Cardiac fibroblast (primary cell): Measurements from ENCODE around the gene ARHGAP40.

Experiments used
- DNase-seq, 2 donors: peaks; one replicate each; pipeline versions ENCODE4 v3.0.0 to v3.0.0-alpha.2; 2010; ENCODE audit warnings: low read depth in 2 of 2
- H3K4me3 ChIP-seq, 2 donors: replicated peaks in 1 of 2; 1 replicate in 1 of 2; 2 replicates in 1 of 2; pipeline ENCODE4 v1.5.1; 2011; ENCODE audit warnings: low read depth in 2 of 2, low read length in 2 of 2, mild to moderate bottlenecking in 2 of 2, moderate library complexity in 1 of 2
- CTCF ChIP-seq: IDR thresholded peaks from one replicate; pipeline ENCODE4 v1.5.1; 2011; ENCODE audit warnings: low read depth, mild to moderate bottlenecking, low read length, inconsistent platforms

Gene ARHGAP40

GRCh38 chr20:38640521-38640920, 38.9 kb downstream of the ARHGAP40 start:
- H3K4me3 ChIP-seq = no peak overlapping the region
- no peak for DNase-seq
- no peak for TF ChIP-seq CTCF

GRCh38 chr20:38642498-38642897, 40.9 kb downstream of the ARHGAP40 start:
- H3K4me3 ChIP-seq = no peak overlapping the region
- DNase-seq = no peak
- TF ChIP-seq CTCF = no peak

- no peak for TF ChIP-seq CTCF
- H3K4me3 ChIP-seq = no peak overlapping the region
- no peak for DNase-seq
Observed at GRCh38 chr20:38644588-38645260, 43.1 kb downstream of the ARHGAP40 start.

GRCh38 chr20:38645351-38645750, 43.7 kb downstream of the ARHGAP40 start:
- no peak for TF ChIP-seq CTCF
- no peak for DNase-seq
- H3K4me3 ChIP-seq = no peak overlapping the region

- DNase-seq = peak; percentile 66
- peak overlapping the region in 1 of 2 donors; percentile 21 for H3K4me3 ChIP-seq
- TF ChIP-seq CTCF = peak; percentile 93
Observed at GRCh38 chr20:38645980-38646858, 44.6 kb downstream of the ARHGAP40 start.

- H3K4me3 ChIP-seq = no peak overlapping the region
- peak; percentile 56 for TF ChIP-seq CTCF
- DNase-seq = peak; percentile 39 to 48
Observed at GRCh38 chr20:38649275-38649891, 47.8 kb downstream of the ARHGAP40 start.
